A673 (cell line): ENCODE measurements around the gene SPIN1. TPM values are rescaled to one million over a fixed set of nuclear protein-coding genes. Genes with fewer than 3 reads are reported as not detected.

Experiments used
- BruUV-seq: library from RNA; stranded (reverse); fragments of 400-500 nt; replicated peaks from 2 replicates; lab custom pipeline; 2021; lab: Mats Ljungman, UMichigan
- CTCF ChIA-PET: fragments of 300-600 bp; sonication (Branson Sonifier 250); formaldehyde crosslinking; loops from one replicate; lab custom pipeline; 2022; ENCODE audit warnings: antibody characterized with exemption; lab: Charles Lee
- POLR2A ChIA-PET: fragments of 300-600 bp; sonication (Branson Sonifier 250); formaldehyde crosslinking; loops from one replicate; lab custom pipeline; 2022; ENCODE audit warnings: antibody characterized with exemption; ENCODE audit not compliant: low non-redundant PET; lab: Charles Lee
- DNase-seq: peaks from one replicate; pipeline ENCODE4 v3.0.0-alpha.2; 2015; ENCODE audit warnings: low spot score
- H3K27ac ChIP-seq: fragments of 200-600 bp; sonication (generic); 2 replicates; pipeline ENCODE4 v1.5.1; 2016; ENCODE audit warnings: mixed run types, low read depth, mild to moderate bottlenecking, mixed read lengths, antibody characterized with exemption, low read length; ENCODE audit not compliant: poor library complexity, severe bottlenecking
- H3K27me3 ChIP-seq: fragments of 200-600 bp; sonication (generic); replicated peaks from 2 replicates; pipeline ENCODE4 v1.6.1; 2017; ENCODE audit warnings: mixed run types, low read depth, mild to moderate bottlenecking, mixed read lengths, antibody characterized with exemption, low read length; ENCODE audit not compliant: insufficient read depth, poor library complexity
- H3K36me3 ChIP-seq: fragments of 200-600 bp; sonication (generic); 2 replicates; pipeline ENCODE4 v1.6.1; 2016; ENCODE audit warnings: mixed run types, mild to moderate bottlenecking, mixed read lengths, antibody characterized with exemption, low read length; ENCODE audit not compliant: insufficient read depth, poor library complexity, severe bottlenecking
- H3K4me1 ChIP-seq: fragments of 200-600 bp; sonication (generic); 2 replicates; pipeline ENCODE4 v1.6.1; 2017; ENCODE audit warnings: mixed run types, mild to moderate bottlenecking, mixed read lengths, antibody characterized with exemption, low read length; ENCODE audit not compliant: insufficient read depth, poor library complexity, severe bottlenecking
- H3K4me3 ChIP-seq: fragments of 200-600 bp; sonication (generic); 2 replicates; pipeline ENCODE4 v1.5.1; 2016; ENCODE audit warnings: low read depth, mixed run types, mild to moderate bottlenecking, mixed read lengths, low read length; ENCODE audit not compliant: poor library complexity, severe bottlenecking
- H3K9me3 ChIP-seq: fragments of 200-600 bp; sonication (generic); 2 replicates; pipeline ENCODE4 v1.6.1; 2016; ENCODE audit warnings: mixed run types, low read depth, mild to moderate bottlenecking, mixed read lengths, antibody characterized with exemption, low read length; ENCODE audit not compliant: poor library complexity, severe bottlenecking
- CTCF ChIP-seq: fragments of 300-800, 200-600 bp; sonication (generic); conservative IDR thresholded peaks from 2 replicates; pipeline ENCODE4 v1.5.1; 2017; ENCODE audit warnings: low read depth, mild to moderate bottlenecking, antibody characterized with exemption, low read length, moderate library complexity, mixed read lengths
- EZH2 ChIP-seq: fragments of 200-600 bp; sonication (generic); IDR thresholded peaks from 2 replicates; pipeline ENCODE4 v1.6.1; 2017; ENCODE audit warnings: borderline replicate concordance, low read depth, mild to moderate bottlenecking, mixed read lengths, antibody characterized with exemption, low read length; ENCODE audit not compliant: poor library complexity, severe bottlenecking
- intact Hi-C: fragments of 100-400 bp; cut with micrococcal nuclease; formaldehyde crosslinking; loops from one replicate; pipeline ENCODE4 v1.10.0; 2022; ENCODE audit not compliant: unreplicated experiment
- total RNA-seq: library from RNA; stranded (reverse); gene quantifications from 2 replicates; pipeline ENCODE4 v1.2.3, GENCODE V29; 2021

SPIN1 gene
- total RNA-seq, 1 experiment from 2014 or later = 157 TPM

- no TSS peak for BruUV-seq
Observed at GRCh38 chr9:88521308-88521707, 133.1 kb downstream of the SPIN1 start.

GRCh38 chr9:88522360-88522759 is 134.1 kb downstream of the SPIN1 start:
- H3K4me1 ChIP-seq = no peaks in the 10 kb centered on the region
- TF ChIP-seq CTCF (no peak), EZH2 (no peak)
- H3K4me3 ChIP-seq = no peak overlapping the region
- intact Hi-C loops = no loop called here
- DNase-seq = no peak
- no peak overlapping the region for H3K27ac ChIP-seq
- no peaks in the 10 kb centered on the region for H3K9me3 ChIP-seq
- ChIA-PET POLR2A (no interaction called here), CTCF (no interaction called here)
- no peaks in the 10 kb centered on the region for H3K27me3 ChIP-seq
- BruUV-seq = no TSS peak
- no peaks in the 10 kb centered on the region for H3K36me3 ChIP-seq

More at GRCh38 chr9:88521308-88521707, 133.1 kb downstream of the SPIN1 start:
- intact Hi-C loops = no loop called here
- no peak overlapping the region for H3K27ac ChIP-seq
- no peaks in the 10 kb centered on the region for H3K9me3 ChIP-seq
- ChIA-PET POLR2A (interaction anchor here (0.6 to 0.7 kb wide), 2 partner anchors 13 to 1534 kb away, joined by 4 read pairs; no protein-coding TSS in a partner anchor), CTCF (no interaction called here)
- H3K27me3 ChIP-seq = no peaks in the 10 kb centered on the region
- H3K4me1 ChIP-seq = no peaks in the 10 kb centered on the region
- TF ChIP-seq EZH2 = no peak
- TF ChIP-seq CTCF = no peak
- DNase-seq = no peak
- no peaks in the 10 kb centered on the region for H3K36me3 ChIP-seq
- no peak overlapping the region for H3K4me3 ChIP-seq

GRCh38 chr9:88523056-88523455 is 134.8 kb downstream of the SPIN1 start:
- no peaks in the 10 kb centered on the region for H3K36me3 ChIP-seq
- BruUV-seq = no TSS peak
- no peaks in the 10 kb centered on the region for H3K4me1 ChIP-seq
- no peak for DNase-seq
- CTCF ChIA-PET = no interaction called here
- H3K27ac ChIP-seq = no peak overlapping the region
- H3K27me3 ChIP-seq = no peaks in the 10 kb centered on the region
- intact Hi-C loops = no loop called here
- TF ChIP-seq EZH2 (no peak), CTCF (no peak)
- no peak overlapping the region for H3K4me3 ChIP-seq
- POLR2A ChIA-PET = no interaction called here
- no peaks in the 10 kb centered on the region for H3K9me3 ChIP-seq
